Measurements from ENCODE around the gene COX18.

- TF ChIP-seq CTCF (IDR thresholded peaks at IDR 0.05; ENCODE audit: poor library complexity) (no peak), EZH2 (IDR thresholded peaks at IDR 0.05; ENCODE audit: borderline replicate concordance) (no peak), EZH2phosphoT487 (IDR thresholded peaks at IDR 0.05; ENCODE audit: low read depth, severe bottlenecking, unreplicated experiment) (no peak)
These were observed 33.4 kb downstream of the COX18 start for GRCh38 chr4:73036123-73036522.

Measured in hepatocyte (in vitro differentiated cells).